RWPE1 (cell line): ENCODE measurements around the gene ATXN1.

Experiments used
- CTCF ChIA-PET: fragments of 350-600 bp; sonication (Branson Sonifier 250); formaldehyde crosslinking; extraction: SDS; loops from one replicate; lab custom pipeline; 2021; lab: Yijun Ruan, JAX
- POLR2A ChIA-PET: fragments of 400-600 bp; formaldehyde crosslinking; extraction: SDS; loops from one replicate; lab custom pipeline; 2020; ENCODE audit warnings: antibody characterized with exemption; ENCODE audit not compliant: low non-redundant PET; lab: Yijun Ruan, JAX
- DNase-seq: peaks from one replicate; pipeline ENCODE4 v3.0.0; 2012; ENCODE audit warnings: low spot score
- H3K27ac ChIP-seq: fragments of 450-650 bp; 2 replicates; pipeline ENCODE4 v1.5.1; 2017
- TF ChIP-seq, protein P1 (sequence below): fragments of 450-650 bp; conservative IDR thresholded peaks from 2 replicates; pipeline ENCODE4 v1.5.1; 2017; ENCODE audit warnings: low read depth, mild to moderate bottlenecking

ATXN1 gene

DNA sequence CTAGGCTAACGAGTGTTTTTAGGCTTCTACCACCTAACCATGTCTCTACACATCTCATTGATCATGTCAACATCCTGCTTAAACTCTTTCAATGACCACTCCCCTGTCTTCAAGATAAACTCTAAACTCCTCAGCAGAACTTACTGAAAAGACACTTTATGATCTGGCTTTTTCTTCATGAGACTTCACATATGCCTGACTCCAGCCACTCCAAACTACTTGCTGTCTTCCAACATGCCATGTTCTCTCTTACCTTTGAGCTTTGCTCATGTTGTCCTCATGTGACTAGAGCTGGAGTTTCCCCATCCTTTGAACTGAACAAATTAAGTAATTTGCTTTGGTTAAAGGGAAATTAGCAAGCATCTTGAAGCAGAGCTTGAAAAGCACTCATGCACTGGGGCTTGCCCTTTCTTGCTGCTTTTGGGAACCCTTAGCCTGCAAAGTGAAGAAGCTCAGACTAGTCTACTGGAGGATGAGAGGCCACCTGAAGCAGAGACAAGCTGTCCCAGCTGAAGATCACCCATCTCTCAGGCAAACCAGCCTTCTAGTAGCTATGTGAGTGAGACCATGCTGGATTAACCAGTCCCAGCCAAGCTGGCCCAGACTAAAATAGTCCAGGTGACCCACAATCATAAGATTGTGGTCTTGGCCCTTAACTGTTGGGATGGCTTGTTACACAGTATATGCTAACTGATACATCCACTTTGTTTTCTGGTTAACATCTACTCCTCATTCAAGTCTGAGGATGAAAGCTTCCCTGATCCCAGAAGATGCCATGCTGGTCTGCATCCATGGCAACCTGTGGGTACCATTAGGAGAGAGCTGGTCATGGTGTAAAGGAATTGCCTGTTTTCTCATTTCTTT is 287.1 kb downstream of the ATXN1 start:
- TF ChIP-seq, protein P1, sequence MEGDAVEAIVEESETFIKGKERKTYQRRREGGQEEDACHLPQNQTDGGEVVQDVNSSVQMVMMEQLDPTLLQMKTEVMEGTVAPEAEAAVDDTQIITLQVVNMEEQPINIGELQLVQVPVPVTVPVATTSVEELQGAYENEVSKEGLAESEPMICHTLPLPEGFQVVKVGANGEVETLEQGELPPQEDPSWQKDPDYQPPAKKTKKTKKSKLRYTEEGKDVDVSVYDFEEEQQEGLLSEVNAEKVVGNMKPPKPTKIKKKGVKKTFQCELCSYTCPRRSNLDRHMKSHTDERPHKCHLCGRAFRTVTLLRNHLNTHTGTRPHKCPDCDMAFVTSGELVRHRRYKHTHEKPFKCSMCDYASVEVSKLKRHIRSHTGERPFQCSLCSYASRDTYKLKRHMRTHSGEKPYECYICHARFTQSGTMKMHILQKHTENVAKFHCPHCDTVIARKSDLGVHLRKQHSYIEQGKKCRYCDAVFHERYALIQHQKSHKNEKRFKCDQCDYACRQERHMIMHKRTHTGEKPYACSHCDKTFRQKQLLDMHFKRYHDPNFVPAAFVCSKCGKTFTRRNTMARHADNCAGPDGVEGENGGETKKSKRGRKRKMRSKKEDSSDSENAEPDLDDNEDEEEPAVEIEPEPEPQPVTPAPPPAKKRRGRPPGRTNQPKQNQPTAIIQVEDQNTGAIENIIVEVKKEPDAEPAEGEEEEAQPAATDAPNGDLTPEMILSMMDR, result no peak
- H3K27ac ChIP-seq, result no peak overlapping the region
- CTCF ChIA-PET, result interaction anchor here (1.2 kb wide), 1 partner anchor 40 kb away, joined by 3 read pairs; no protein-coding TSS in a partner anchor
- DNase-seq, result no peak
- POLR2A ChIA-PET, result no interaction called here

DNA sequence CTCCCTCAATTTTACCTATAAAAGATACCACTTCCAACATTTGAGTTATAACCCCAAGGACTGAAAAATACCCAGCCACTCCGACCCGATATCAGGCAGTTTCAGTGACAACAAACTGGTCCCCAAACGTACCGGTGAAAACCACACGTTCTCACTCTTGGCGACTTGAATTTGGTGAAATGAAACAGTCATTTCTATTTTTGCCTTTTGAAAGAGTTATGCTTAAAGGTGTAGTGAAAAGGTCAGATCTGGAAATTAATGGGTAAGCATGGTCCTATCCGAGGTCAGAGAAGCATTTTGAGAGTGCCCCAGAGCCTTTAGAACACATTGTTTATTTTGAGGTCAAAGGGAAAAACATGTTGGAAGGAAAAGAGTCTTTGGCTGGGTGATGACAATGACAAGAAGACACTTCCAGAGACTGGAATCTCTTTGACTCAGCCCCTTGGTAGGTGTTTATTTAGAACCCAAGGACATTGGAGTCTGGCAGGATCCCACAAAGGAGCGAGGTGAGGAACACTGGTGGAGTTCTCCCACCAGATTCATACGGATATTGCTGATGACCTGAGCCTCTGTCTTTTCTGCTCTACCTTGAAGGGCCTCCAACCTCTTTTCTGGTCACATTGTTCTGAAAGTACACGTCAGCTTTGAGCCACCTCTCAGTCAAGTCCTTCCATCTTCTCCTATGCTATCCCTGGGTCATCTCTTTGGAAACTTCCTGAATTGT is 287.9 kb downstream of the ATXN1 start:
- POLR2A ChIA-PET, result no interaction called here
- DNase-seq, result no peak
- CTCF ChIA-PET, result interaction anchor here (1.2 kb wide), 1 partner anchor 40 kb away, joined by 3 read pairs; no protein-coding TSS in a partner anchor
- H3K27ac ChIP-seq, result no peak overlapping the region
- TF ChIP-seq, protein P1, result no peak

DNA sequence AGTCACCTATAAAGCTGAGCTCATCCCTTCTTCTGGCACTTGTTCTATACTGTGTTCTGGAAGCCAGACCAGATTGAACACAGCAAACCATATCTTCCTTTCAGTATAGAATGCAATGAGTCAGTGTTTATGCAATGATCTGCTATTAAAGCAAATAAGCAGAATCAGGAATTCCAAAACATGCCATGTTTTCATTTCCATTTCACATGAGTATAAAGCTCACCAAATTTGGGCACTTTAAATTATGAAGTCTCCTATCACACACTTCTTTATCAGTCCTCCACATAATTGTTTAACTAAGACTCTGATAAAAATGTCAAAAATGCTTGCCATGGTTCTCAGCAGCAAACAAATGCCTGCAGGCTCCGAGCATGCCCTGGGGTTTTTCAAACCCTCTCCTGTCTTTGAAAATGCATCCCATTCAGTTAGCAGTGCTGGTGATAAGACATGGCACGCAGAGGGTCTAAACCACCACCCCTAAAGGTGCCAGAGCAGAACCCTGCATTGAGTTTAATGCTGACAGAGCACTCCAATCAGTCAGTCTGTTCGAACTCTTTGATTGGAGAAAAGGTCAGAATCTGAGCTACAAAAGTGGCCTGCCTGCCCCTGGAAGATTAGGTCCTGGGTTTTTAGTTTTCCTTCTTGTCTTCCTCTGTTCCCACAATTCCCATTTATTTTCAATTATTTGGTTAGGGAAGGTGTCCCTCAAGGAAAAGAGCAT is 288.8 kb downstream of the ATXN1 start:
- no peak overlapping the region for H3K27ac ChIP-seq
- TF ChIP-seq, protein P1, result no peak
- DNase-seq, result peak; percentile 12
- ChIA-PET CTCF (no interaction called here), POLR2A (no interaction called here)

DNA sequence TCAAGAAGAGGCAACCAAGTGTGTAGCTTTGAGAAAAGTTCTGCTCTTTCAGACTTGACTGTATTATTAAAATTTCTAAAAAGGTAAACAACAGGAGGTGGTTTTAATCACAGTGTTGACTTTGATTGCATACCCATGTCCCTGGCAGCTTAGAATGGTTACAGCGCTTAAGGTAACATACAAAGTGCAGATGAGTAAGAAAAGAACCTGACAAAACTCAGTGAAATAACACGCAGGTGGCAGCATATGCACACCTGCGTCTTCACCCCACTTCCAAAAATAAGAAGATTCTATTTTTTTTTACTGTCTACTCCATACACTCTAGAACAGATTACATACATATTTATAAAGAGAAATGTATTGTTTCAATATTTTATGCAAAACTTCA is 289.4 kb downstream of the ATXN1 start:
- DNase-seq, result no peak
- CTCF ChIA-PET, result interaction anchor here (0.7 kb wide), 1 partner anchor 51 kb away, joined by 3 read pairs; no protein-coding TSS in a partner anchor
- POLR2A ChIA-PET, result no interaction called here

DNA sequence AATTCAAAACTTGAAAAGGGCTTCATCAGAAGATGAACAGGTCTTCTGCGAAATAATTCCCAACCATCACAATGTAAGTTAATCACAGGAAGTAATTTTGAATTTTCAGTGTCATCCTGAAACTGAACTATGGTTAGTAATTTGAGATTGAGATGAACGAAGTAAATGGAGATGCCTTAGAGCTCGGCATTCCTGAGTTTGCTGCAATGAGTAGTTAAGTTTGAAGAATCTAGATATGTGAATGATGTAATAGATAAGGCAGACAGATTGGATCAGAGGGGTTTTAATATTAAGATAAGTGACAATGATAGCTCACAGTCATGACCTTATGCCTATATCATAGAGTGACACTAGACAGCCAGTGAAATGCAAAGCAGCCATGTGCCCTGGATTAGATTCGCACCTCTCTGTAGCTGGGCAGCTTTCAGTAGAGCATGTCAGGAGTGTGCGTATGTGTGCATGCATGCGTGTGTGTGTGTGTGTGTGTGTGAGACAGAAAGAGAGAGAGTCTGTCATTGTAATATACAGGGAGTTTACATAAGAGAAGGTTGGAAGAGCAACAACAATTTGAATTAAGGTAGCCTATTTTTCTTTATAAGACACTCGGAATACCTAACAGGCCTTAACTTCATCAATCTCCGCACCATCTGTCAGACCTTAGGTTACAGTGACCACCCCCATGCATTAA is 289.9 kb downstream of the ATXN1 start:
- no peak for DNase-seq
- POLR2A ChIA-PET, result no interaction called here
- TF ChIP-seq, protein P1, result no peak
- CTCF ChIA-PET, result interaction anchor here (0.7 kb wide), 2 partner anchors 50 to 251 kb away, joined by 3 read pairs; no protein-coding TSS in a partner anchor
- H3K27ac ChIP-seq, result no peak overlapping the region

More for the DNA sequence above, 289.4 kb downstream of the ATXN1 start:
- TF ChIP-seq, protein P1, result no peak
- H3K27ac ChIP-seq, result no peak overlapping the region
